Activated naive CD8-positive, alpha-beta T cell (primary cell): ENCODE data around the gene UQCRC2.
"Not testable (repeated sequence)": the region's sequence is repeated elsewhere in the genome, so short reads cannot be mapped to it uniquely, and the experiment has no call there.

Experiments used
- H3K27ac Mint-ChIP-seq: one replicate; pipeline ENCODE4 v1.8.0; 2021; ENCODE audit warnings: mixed read lengths
- H3K27me3 Mint-ChIP-seq: one replicate; pipeline ENCODE4 v1.8.0; 2021; ENCODE audit warnings: mixed read lengths
- H3K36me3 Mint-ChIP-seq: one replicate; pipeline ENCODE4 v1.8.0; 2021; ENCODE audit warnings: mixed read lengths
- H3K4me1 Mint-ChIP-seq: one replicate; pipeline ENCODE4 v1.8.0; 2021; ENCODE audit warnings: low read depth, mixed read lengths
- H3K4me3 Mint-ChIP-seq: one replicate; pipeline ENCODE4 v1.8.0; 2021; ENCODE audit warnings: mild to moderate bottlenecking, mixed read lengths
- H3K9me3 Mint-ChIP-seq: one replicate; pipeline ENCODE4 v1.8.0; 2021; ENCODE audit warnings: low read depth, mixed read lengths

UQCRC2 gene

DNA sequence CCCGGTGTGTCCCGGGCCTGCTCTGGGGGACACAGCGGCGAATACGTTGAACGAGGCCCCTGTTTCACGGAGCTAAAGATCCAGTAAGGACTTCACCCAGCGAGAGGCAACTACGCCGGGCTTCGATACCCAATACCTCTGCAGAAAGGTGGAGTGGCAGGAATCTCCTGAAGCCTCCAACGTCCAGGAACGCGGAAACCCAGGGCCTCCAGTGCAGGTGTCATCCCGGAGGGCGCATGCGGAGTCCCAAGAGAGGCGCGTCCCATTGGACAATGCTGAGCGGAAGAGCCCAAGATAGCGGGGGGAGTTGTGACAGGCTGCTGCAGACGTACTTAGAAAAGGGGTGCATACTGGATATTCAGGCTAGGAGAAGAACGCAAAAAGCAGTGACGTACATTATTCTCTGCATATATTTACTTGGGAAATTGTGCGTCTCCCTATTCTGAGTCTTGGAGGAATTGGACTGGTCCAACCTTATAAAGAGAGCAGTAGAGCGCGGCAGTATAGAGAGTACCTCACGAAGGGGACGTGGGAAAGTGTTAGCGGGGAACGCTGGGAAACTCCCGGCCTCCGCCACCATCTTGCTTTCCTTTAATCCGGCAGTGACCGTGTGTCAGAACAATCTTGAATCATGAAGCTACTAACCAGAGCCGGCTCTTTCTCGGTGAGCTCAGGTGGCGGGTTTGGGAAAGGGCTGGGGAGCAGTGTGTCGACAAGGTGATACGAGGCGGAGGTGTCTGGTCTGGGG, at the start of gene UQCRC2:
Gene UQCRC2, plus strand, starts transcription at position 569 of the 748 bp plus-strand sequence. Its CDS starts 63 bp downstream, at position 632.
- Mint-ChIP-seq H3K36me3 (peaks cover 2% of the 10 kb centered on the region), H3K4me3 (peak within 1 kb of the TSS; percentile 100), H3K27ac (peak within 1 kb of the TSS; percentile 100), H3K4me1 (peaks cover 70% of the 10 kb centered on the region), H3K9me3 (no peaks in the 10 kb centered on the region), H3K27me3 (no peaks in the 10 kb centered on the region)

DNA sequence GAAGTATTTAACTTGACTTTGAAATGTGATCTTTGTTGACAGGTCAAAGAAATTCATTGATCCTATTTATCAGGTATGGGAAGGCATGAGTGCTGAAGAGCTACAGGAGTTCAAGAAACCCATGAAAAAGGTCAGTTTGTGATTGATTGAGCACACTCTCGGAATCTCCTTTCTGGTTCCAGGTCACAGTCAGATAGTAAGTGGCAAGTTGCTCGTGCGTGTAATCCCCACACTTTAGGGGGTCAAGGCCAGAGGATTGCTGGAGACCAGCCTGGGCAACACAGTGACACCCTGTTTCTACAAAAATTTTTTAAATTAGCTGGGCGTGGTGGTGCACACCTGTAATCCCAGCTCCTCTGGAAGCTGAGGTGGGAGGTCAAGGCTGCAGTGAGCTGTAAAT, 20.5 kb upstream of the UQCRC2 start:
- H3K4me1 Mint-ChIP-seq = peaks cover 11% of the 10 kb centered on the region
- not testable (repeated sequence) for H3K9me3 Mint-ChIP-seq, H3K36me3 Mint-ChIP-seq, H3K4me3 Mint-ChIP-seq, H3K27ac Mint-ChIP-seq, H3K27me3 Mint-ChIP-seq

DNA sequence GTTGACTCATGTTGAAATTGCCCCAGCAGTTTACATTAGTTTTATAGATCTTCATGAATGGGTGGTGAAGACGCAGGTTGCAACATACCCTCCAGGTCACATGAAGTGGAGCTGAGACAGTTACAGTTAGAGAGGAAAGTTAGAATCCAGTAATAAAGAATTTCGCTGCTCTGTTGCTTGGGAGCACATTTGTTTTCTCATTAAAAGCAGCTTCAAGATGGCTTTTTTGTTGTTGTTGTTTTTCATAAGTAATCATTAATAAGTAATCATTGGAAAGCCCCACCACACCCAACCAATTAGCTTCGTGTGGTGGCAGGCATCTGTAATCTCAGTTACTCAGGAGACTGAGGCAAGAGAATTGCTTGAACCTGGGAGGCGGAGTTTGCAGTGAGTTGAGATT, 19.8 kb upstream of the UQCRC2 start:
- not testable (repeated sequence) for H3K4me3 Mint-ChIP-seq, H3K27me3 Mint-ChIP-seq, H3K27ac Mint-ChIP-seq, H3K9me3 Mint-ChIP-seq, H3K36me3 Mint-ChIP-seq
- H3K4me1 Mint-ChIP-seq = peaks cover 11% of the 10 kb centered on the region

- H3K27me3 Mint-ChIP-seq, H3K27ac Mint-ChIP-seq, H3K36me3 Mint-ChIP-seq, H3K4me3 Mint-ChIP-seq, H3K9me3 Mint-ChIP-seq: not testable (repeated sequence)
- peaks cover 11% of the 10 kb centered on the region for H3K4me1 Mint-ChIP-seq
Measured at GRCh38 chr16:21933790-21934189, 19.4 kb upstream of the UQCRC2 start.

GRCh38 chr16:21936216-21936615, 16.9 kb upstream of the UQCRC2 start:
- not testable (repeated sequence) for H3K4me3 Mint-ChIP-seq, H3K36me3 Mint-ChIP-seq, H3K9me3 Mint-ChIP-seq, H3K27ac Mint-ChIP-seq, H3K27me3 Mint-ChIP-seq
- H3K4me1 Mint-ChIP-seq = peaks cover 11% of the 10 kb centered on the region

GRCh38 chr16:21937336-21937829, 15.8 kb upstream of the UQCRC2 start:
- Mint-ChIP-seq H3K27me3 (no peaks in the 10 kb centered on the region), H3K4me3 (no peak overlapping the region), H3K9me3 (no peaks in the 10 kb centered on the region), H3K4me1 (peaks cover 11% of the 10 kb centered on the region), H3K36me3 (no peaks in the 10 kb centered on the region), H3K27ac (peak overlapping the region; percentile 10)

GRCh38 chr16:21940570-21940969, 12.6 kb upstream of the UQCRC2 start:
- Mint-ChIP-seq H3K4me1 (peaks cover 5% of the 10 kb centered on the region), H3K36me3 (no peaks in the 10 kb centered on the region), H3K27ac (no peak overlapping the region), H3K9me3 (no peaks in the 10 kb centered on the region), H3K4me3 (no peak overlapping the region), H3K27me3 (no peaks in the 10 kb centered on the region)

DNA sequence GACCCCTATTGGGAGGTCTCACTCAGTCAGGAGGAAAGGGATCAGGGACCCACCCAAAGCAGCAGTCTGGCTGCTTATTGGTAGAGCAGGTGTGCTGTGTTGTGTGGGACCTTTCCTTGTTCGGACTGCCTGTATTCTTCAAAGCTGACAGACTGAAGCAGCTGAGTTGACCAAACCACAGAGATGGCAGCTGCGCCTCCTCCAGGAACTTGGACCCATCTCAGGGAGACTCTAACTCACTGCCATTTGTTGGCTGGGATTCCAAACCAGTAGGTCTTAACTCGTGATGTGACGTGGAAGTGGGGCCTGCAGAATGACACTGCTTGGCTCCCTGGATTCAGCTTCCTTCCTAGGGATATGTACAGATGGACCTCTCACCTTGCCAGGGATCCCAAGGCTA, 9.6 kb upstream of the UQCRC2 start:
- Mint-ChIP-seq H3K27me3 (no peaks in the 10 kb centered on the region), H3K4me1 (peaks cover 15% of the 10 kb centered on the region), H3K36me3 (peaks cover 2% of the 10 kb centered on the region), H3K4me3 (no peak overlapping the region), H3K27ac (no peak overlapping the region), H3K9me3 (no peaks in the 10 kb centered on the region)

GRCh38 chr16:21946889-21947635, 6.1 kb upstream of the UQCRC2 start:
- H3K36me3 Mint-ChIP-seq = peaks cover 2% of the 10 kb centered on the region
- H3K27me3 Mint-ChIP-seq = no peaks in the 10 kb centered on the region
- peaks cover 41% of the 10 kb centered on the region for H3K4me1 Mint-ChIP-seq
- H3K27ac Mint-ChIP-seq = peak overlapping the region; percentile 91
- no peaks in the 10 kb centered on the region for H3K9me3 Mint-ChIP-seq
- peak overlapping the region; percentile 0 for H3K4me3 Mint-ChIP-seq

DNA sequence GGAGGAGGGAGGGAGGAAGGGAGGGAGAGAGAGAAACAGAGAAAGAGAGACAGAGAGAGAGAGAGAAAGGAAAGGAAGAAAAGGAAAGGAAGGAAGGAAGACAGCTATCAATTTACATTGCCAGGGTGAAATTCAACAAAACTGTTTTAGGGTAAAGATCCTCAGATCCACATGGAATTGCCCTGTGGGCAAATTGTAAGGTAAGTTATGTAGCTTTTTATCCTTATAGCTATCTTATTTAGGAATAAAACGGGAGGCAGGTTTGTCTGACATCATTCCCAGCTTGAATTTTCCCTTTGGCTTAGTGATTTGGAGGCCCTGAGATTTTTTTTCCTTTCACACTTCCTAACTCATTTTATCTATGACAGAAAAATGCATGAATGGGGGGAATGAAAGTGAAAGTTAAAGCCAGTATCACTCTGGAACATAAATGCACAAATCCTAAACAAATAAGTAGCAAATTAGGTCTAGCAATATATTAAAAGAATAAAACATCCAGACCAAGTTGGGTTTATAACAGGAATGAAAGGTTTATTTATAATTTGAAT, 3.4 kb upstream of the UQCRC2 start:
- no peaks in the 10 kb centered on the region for H3K27me3 Mint-ChIP-seq
- peak overlapping the region; percentile 90 for H3K27ac Mint-ChIP-seq
- no peaks in the 10 kb centered on the region for H3K9me3 Mint-ChIP-seq
- H3K4me1 Mint-ChIP-seq = peaks cover 58% of the 10 kb centered on the region
- H3K36me3 Mint-ChIP-seq = peaks cover 2% of the 10 kb centered on the region
- no peak overlapping the region for H3K4me3 Mint-ChIP-seq

DNA sequence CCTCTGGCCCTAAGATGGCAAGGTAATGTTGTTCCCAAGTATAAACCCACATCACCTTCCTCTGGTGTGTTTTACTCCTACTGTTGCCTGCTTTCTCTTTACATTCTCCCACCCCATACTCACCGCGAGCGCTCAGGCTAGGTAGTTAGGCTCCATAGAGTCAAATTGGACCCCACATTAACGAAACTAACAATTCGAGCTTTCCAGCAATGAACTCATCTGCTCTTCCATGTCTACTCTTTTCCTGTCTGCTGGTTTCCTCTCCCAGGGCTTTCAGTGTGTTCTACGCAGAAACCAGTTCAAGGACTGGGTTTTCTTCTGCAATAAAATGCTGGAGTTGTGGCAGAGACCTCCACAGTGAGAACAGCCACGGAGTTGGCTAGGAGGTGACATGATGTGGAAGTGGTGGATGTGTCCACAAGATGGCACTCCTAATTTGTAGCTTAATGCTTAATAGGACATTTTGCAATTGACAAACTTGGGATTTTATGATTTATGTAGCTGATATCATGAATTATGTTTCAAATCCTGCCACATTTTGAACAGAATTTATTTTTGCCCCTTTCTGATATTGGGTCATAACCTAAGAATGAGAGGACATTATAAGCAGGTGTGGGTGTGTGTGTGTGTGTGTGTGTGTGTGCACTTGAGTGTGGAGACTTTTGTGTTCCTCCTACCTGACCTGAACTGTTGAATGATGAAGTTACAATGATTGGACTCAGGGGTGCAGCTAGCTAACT, 2.2 kb upstream of the UQCRC2 start:
- Mint-ChIP-seq H3K4me1 (peaks cover 67% of the 10 kb centered on the region), H3K4me3 (peak overlapping the region; percentile 79), H3K9me3 (no peaks in the 10 kb centered on the region), H3K36me3 (peaks cover 2% of the 10 kb centered on the region), H3K27ac (peak overlapping the region; percentile 90), H3K27me3 (no peaks in the 10 kb centered on the region)

DNA sequence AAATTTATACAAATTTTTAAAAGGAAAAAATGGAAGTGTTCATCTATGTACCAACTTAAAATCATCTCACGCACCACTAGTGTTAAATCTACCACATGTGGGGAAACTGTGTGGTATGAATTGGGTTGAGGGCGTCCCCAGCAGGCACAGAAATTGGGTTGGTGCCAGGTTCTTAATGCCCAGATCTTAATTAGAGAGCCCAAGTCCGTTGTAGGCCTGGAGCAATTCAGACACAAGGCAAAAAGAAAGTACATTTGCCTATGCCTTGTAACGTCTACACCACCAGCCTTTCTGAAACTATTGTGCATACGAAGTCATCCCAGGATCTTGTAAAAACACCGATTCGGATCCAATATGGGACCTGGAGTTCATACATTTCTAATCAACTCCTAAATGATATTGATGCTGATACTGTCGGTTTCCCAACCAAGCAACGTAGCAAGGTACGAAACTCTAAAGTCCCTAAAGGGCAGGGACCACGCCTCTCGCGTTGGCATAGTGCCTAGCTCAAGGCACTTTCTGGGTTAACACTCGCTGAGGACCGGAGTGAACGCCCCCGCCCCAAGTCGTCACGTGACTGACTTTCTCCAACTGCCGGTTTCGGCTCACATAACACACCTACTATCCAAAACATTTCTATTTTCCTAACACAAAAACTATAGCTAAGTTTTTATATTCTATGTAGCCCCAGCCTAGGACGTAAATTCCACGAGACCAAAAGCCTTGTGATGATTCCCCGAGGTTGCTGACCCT, 945 bp upstream of the UQCRC2 start:
- Mint-ChIP-seq H3K4me1 (peaks cover 66% of the 10 kb centered on the region), H3K4me3 (peak overlapping the region; percentile 100), H3K27me3 (no peaks in the 10 kb centered on the region), H3K36me3 (peaks cover 2% of the 10 kb centered on the region), H3K9me3 (no peaks in the 10 kb centered on the region), H3K27ac (peak overlapping the region; percentile 100)

GRCh38 chr16:21953541-21953902, 361 bp downstream of the UQCRC2 start:
- Mint-ChIP-seq H3K27me3 (no peaks in the 10 kb centered on the region), H3K4me1 (peaks cover 69% of the 10 kb centered on the region), H3K36me3 (peaks cover 3% of the 10 kb centered on the region), H3K27ac (peak overlapping the region; percentile 100), H3K9me3 (no peaks in the 10 kb centered on the region), H3K4me3 (peak overlapping the region; percentile 100)

- Mint-ChIP-seq H3K4me3 (no peak overlapping the region), H3K27ac (peak overlapping the region; percentile 77), H3K9me3 (no peaks in the 10 kb centered on the region), H3K27me3 (no peaks in the 10 kb centered on the region), H3K4me1 (peaks cover 43% of the 10 kb centered on the region), H3K36me3 (peaks cover 12% of the 10 kb centered on the region)
Measured at GRCh38 chr16:21957714-21958346, 4.7 kb downstream of the UQCRC2 start.
